NCI-H2081 (cell line): ENCODE measurements around the gene ASPG.

ENCODE experiments used
- DNase-seq, 2 experiments: peaks; one replicate each; lab custom pipeline; 2025; lab: John Stamatoyannopoulos, UW

The ASPG gene

GRCh38 chr14:104116756-104117340, 31.3 kb downstream of the ASPG start:
- no peak for DNase-seq

DNA sequence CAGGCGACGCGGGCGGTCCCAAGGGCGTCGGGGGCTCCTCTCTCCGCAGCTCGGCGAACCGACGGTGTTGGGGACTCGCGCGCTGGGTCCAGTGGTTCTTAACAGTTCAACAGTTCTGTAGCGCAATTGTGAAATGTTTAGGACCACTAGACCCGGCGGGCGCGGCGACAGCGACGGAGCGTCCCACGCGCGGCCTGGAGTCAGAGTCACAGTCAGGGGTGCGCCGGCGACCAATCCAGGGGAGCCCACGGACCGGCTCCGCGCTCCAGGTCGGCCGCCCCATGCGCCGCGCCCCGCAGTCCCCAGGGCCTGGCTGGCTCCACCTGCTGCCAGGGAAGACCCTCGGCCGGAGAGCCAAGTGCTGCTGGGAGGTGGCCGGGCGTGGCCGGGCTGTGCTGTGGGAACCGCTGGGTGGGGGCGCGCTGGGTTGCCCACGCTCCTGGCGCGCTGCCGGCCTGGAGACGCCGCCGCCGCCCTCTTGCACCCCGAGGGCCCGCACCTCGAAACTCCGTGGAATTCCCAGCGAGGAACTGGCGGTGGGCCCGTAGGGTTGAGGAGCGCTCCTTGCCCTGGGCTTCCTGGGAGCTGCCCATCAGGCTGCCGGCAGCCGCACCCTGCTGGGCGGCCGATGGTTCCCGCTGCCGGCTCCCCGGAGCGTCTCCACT, 32.0 kb downstream of the ASPG start:
- DNase-seq: no peak

DNA sequence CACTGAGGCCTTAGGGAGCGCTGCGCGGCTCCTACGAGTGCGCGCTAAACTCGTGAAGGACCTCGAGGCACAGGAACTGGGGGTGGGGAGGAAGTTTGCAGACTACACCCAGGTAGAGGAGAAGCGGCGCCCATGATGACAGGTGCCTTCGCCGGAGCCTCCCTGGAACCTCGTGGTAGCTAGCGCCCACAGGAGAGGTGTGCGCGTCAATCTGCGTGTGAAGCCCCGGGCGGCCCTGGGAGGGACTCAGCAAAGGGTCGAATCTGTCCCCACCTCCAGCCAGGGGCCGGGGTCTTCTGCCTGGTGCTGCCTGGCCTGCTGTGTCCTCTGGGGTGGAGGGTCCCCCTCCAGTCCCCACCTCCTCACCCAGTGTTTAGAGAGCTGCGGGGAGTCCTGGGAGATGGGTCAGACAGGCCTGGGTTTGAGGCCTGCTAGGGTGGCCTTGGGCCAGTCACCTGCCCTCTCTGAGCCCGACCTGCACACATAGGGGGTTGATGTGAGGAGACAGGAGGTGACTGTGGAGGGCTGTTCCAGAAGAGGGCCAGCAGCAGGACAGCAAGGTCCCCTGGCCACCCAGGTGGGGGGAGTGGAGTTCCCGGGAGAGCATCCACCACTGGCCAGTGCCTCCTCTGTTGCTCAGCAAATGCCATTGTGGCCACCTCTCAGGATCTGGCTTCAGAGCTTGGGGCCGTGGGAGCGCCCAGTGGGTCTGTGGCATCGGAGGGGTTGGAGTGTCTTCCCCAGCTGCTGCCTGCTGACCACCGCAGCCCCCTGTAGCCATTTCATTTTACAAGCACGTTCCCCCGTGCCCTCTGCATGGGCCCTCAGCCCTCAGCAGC, 32.7 kb downstream of the ASPG start:
- DNase-seq: no peak

GRCh38 chr14:104119119-104119487, 33.6 kb downstream of the ASPG start:
- DNase-seq: no peak

DNA sequence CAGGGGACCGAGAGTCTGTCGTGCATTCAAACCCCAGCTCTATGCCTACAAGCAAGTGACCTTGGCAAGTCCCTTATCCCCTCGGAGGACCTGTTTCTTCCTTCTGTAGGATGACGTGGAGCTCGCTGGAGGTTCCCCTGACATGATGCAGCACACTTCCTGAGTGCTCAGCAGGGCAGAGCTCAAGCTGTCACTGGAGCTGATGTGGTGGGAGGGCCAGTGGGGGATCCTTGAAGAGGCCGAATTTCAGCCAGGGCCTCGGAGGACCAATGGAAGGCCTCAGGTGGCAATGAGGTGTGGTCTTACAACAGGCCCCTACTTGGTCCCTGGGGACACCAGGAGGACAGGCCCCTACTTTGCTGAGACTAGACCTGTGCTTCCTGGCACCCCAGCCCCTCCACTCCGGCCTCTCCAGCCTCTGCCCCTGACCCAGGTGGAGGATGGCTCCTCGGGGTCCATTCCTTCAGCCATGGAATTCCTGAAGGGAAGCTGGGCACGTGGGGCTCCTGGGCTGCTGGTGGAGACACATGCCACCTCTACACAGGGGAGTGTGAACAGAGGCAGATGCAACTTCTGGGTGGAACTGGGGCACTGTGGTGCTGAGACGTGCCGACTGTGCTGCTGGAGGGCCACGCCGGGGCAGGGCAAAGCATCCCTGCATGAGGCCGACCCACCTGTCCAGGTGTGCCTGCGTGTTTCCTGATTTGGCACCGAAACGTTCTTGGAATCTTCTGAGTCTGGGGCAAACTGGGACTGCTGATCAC, 34.2 kb downstream of the ASPG start:
- DNase-seq: no peak

GRCh38 chr14:104120281-104120741, 34.8 kb downstream of the ASPG start:
- DNase-seq: no peak

DNA sequence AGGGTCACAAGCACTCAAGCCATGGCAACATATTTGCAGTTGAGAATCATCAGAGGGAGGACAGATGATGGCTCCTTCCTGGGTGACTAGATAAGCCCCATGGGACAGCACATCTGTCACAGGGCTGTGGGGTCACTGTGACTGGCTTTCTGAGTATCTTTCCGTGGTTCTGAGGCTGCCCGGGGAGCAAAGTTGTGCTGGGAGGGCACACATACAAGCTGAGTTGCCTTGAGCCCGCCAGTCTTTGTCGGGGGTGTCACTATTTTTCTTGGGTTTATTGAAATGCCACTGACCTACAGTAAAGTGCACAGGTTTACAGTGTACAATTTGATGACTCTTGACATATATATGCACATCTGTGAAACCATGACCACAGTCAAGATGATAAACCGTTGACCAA, 35.6 kb downstream of the ASPG start:
- no peak for DNase-seq

DNA sequence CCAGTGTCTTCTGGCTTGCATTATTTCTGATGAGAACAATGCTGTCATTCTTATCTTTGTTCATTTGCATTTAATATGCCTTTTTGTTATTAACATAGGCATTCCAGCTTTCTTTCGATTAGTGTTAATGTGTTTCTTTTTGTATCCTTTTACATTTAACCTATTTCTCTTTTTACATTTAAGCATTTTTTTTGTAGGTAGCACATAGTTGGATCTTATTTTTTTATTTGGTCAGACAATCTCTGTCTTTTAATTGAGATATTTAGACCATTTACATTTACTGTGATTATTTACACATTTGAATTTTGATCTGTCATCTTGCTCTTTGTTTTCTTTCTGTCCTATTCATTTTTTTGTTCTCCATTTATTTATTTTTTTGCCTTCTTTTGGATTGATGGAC, 38.4 kb downstream of the ASPG start:
- DNase-seq: no peak

- DNase-seq: no peak
Measured at GRCh38 chr14:104125011-104125410, 39.5 kb downstream of the ASPG start.

- DNase-seq: no peak
Measured at GRCh38 chr14:104126753-104127152, 41.3 kb downstream of the ASPG start.

- no peak for DNase-seq
Measured at GRCh38 chr14:104128981-104129380, 43.5 kb downstream of the ASPG start.

GRCh38 chr14:104129556-104129955, 44.1 kb downstream of the ASPG start:
- no peak for DNase-seq

- peak; percentile 70 to 73 for DNase-seq
Measured at GRCh38 chr14:104130974-104131651, 45.6 kb downstream of the ASPG start.

DNA sequence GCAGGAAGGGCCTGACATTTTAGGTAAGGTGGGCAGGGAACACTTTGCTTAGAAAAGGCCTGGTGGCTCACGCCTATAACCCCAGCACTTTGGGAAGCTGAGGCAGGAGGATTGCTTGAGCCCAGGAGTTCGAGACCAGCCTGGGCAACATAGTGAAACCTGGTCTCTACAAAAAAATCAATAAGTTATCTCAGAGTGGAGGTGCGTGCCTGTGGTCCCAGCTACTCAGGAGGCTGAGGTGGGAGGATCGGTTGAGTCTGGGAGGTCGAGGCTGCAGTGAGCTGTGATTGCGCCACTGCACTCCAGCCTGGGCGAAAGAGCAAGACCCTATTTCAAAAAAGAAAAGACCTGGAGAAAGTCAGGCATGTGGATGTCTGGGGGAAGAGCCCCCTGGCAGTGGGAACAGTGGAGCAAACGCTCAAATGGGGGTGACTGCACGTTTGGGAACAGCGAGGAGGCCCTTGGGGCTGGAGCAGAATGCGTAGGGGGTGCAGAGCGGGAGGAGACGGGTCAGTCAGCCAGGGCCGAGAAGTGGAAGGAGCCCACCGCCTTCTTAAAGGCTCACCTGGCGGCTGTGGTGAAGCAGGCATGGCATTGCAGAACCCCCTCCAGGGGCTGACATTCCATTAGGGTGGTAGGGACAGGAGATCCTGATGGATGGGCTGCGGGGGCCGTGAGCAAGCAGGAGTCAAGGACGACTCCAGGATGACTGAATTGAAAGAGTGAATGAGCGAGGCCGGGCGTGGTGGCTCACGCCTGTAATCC, 46.6 kb downstream of the ASPG start:
- no peak for DNase-seq

GRCh38 chr14:104132981-104133380, 47.5 kb downstream of the ASPG start:
- no peak for DNase-seq

DNA sequence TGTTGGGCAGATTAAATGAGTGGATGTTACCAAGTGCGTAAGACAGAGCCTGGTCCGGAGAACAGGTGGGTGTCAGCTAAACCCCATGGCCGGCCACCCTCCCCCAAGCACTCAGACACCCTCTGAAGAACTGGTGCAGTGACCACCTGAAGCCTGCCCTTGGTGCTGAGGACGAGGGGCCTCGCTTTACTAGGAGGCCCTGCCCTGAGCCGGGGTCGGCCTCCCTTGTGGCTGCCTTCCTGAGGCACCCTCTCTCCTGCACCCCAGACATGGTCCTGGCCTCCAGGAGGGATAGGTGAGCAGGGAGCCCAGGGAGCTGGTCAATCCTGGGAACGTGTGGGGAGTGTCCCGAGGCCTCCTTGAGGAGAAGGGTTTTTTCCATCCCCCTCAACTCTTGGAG, 48.0 kb downstream of the ASPG start:
- DNase-seq: no peak

- DNase-seq: peak in 1 of 2 experiments; percentile 11
Measured at GRCh38 chr14:104134061-104134965, 48.8 kb downstream of the ASPG start.

GRCh38 chr14:104135121-104135903, 49.8 kb downstream of the ASPG start:
- no peak for DNase-seq

GRCh38 chr14:104135904-104136471, 50.5 kb downstream of the ASPG start:
- no peak for DNase-seq
